Measurements from ENCODE around the gene MAP4K4. TPM values are rescaled to one million over a fixed set of nuclear protein-coding genes. Genes with fewer than 3 reads are reported as not detected.

The MAP4K4 gene
- total RNA-seq, 2 experiments from 2014 or later: 92.8 to 94.0 TPM

DNA sequence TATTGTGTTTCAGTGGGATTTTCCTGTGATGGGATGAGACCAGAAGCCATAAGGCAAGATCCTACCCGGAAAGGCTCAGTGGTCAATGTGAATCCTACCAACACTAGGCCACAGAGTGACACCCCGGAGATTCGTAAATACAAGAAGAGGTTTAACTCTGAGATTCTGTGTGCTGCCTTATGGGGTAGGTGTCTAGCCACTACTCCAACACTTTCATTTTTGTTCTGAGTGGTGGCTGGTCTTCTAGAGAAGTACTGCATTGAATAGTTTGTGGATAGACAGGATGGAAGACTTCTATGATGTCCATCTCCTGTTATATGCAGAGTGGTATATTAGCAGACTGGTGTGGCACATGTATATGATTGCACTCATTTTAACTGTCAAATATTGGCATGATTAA is 176.6 kb downstream of the MAP4K4 start:
- Mint-ChIP-seq H3K4me3 (no peak overlapping the region), H3K27me3 (no peaks in the 10 kb centered on the region), H3K9me3 (no peaks in the 10 kb centered on the region), H3K4me1 (ENCODE audit: low read depth) (no peaks in the 10 kb centered on the region), H3K27ac (no peak overlapping the region), H3K36me3 (ENCODE audit: low read depth) (peaks cover 98% of the 10 kb centered on the region)
- H3K4me3 ChIP-seq (ENCODE audit: low read length): no peak overlapping the region
- POLR2A ChIA-PET: no interaction called here
- H3K4me1 ChIP-seq (ENCODE audit: insufficient read depth, low read length): no peaks in the 10 kb centered on the region
- H3K27ac ChIP-seq (ENCODE audit: low read depth in 1 of 2, low read length in 2 of 2): no peak overlapping the region
- intact Hi-C loops (cut with DNase I, micrococcal nuclease): no loop called here
- no peaks in the 10 kb centered on the region for H3K27me3 ChIP-seq (ENCODE audit: control insufficient read depth in 1 of 2, insufficient read depth in 2 of 2, low read length in 2 of 2)
- H3K36me3 ChIP-seq (ENCODE audit: insufficient read depth, low read length): peaks cover 92% of the 10 kb centered on the region
- no peaks in the 10 kb centered on the region for H3K9me3 ChIP-seq (ENCODE audit: control insufficient read depth in 1 of 2, insufficient read depth in 1 of 2, low read length in 2 of 2)
- CTCF ChIA-PET: interaction anchor here (1.0 to 1.2 kb wide), 2 partner anchors 9 to 455 kb away, joined by 4 to 5 read pairs; no protein-coding TSS in a partner anchor
- ATAC-seq (ENCODE audit: poor library complexity): no peak
- no peak for DNase-seq
- TF ChIP-seq, protein P1, sequence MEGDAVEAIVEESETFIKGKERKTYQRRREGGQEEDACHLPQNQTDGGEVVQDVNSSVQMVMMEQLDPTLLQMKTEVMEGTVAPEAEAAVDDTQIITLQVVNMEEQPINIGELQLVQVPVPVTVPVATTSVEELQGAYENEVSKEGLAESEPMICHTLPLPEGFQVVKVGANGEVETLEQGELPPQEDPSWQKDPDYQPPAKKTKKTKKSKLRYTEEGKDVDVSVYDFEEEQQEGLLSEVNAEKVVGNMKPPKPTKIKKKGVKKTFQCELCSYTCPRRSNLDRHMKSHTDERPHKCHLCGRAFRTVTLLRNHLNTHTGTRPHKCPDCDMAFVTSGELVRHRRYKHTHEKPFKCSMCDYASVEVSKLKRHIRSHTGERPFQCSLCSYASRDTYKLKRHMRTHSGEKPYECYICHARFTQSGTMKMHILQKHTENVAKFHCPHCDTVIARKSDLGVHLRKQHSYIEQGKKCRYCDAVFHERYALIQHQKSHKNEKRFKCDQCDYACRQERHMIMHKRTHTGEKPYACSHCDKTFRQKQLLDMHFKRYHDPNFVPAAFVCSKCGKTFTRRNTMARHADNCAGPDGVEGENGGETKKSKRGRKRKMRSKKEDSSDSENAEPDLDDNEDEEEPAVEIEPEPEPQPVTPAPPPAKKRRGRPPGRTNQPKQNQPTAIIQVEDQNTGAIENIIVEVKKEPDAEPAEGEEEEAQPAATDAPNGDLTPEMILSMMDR (IDR thresholded peaks at IDR 0.05): no peak

DNA sequence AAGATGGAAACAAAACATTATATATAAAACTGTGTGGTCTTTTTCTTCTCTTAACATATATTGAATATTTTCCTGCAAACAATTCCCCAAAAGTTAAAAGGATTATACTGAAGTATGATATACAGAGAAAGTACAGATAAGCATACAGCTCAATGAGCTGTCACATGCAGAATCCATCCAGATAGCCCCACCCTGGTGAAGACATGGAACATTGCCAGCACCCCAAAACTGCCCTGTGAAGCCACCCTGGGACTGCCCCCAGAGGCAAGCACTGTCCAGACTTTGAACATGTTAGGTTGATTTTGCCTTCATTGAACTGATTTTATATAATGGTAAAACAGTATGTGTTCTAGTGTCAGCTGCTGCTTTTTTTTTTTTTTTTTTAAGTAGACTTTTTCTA is 182.0 kb downstream of the MAP4K4 start:
- DNase-seq: no peak

DNA sequence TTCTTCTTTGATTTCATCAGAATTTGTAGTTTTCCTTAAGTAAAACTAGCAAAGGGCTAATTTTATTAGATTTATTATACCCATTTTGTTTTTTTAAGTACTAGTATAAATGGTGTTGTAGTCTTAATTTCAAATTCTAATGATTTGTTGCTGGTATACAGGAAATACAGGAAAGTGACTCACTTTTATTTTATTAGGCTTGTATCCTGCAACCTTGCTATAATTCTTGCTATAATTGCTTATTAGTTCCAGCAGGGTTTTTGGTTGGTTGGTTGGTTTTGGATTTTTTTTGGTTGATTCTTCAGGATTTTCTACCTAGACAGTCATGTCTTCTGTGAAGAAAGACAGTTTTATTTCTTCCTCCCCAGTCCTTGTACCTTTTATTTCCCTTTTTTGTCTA is 183.6 kb downstream of the MAP4K4 start:
- ChIA-PET POLR2A (no interaction called here), CTCF (no interaction called here)
- peaks cover 96% of the 10 kb centered on the region for H3K36me3 Mint-ChIP-seq (ENCODE audit: low read depth)
- intact Hi-C loops (cut with DNase I, micrococcal nuclease): loop anchor here in 1 of 2 experiments (5.0 kb wide), 1 partner anchor 356 kb away; no protein-coding TSS in a partner anchor
- Histone ChIP-seq H3K4me1 (ENCODE audit: insufficient read depth, low read length) (no peaks in the 10 kb centered on the region), H3K27ac (ENCODE audit: low read depth in 1 of 2, low read length in 2 of 2) (no peak overlapping the region), H3K4me3 (ENCODE audit: low read length) (no peak overlapping the region), H3K36me3 (ENCODE audit: insufficient read depth, low read length) (peaks cover 86% of the 10 kb centered on the region), H3K9me3 (ENCODE audit: control insufficient read depth in 1 of 2, insufficient read depth in 1 of 2, low read length in 2 of 2) (no peaks in the 10 kb centered on the region), H3K27me3 (ENCODE audit: control insufficient read depth in 1 of 2, insufficient read depth in 2 of 2, low read length in 2 of 2) (no peaks in the 10 kb centered on the region)
- TF ChIP-seq, protein P1 (IDR thresholded peaks at IDR 0.05): no peak
- DNase-seq (no peak), ATAC-seq (ENCODE audit: poor library complexity) (no peak)
- H3K27ac Mint-ChIP-seq: peak overlapping the region; percentile 12
- H3K27me3 Mint-ChIP-seq: no peaks in the 10 kb centered on the region
- H3K4me3 Mint-ChIP-seq: no peak overlapping the region
- H3K9me3 Mint-ChIP-seq: no peaks in the 10 kb centered on the region
- H3K4me1 Mint-ChIP-seq (ENCODE audit: low read depth): peaks cover 5% of the 10 kb centered on the region

More for the DNA sequence above, 182.0 kb downstream of the MAP4K4 start:
- Mint-ChIP-seq H3K4me3 (no peak overlapping the region), H3K9me3 (no peaks in the 10 kb centered on the region), H3K27ac (peak overlapping the region; percentile 16), H3K4me1 (ENCODE audit: low read depth) (peaks cover 5% of the 10 kb centered on the region), H3K36me3 (ENCODE audit: low read depth) (peaks cover 97% of the 10 kb centered on the region), H3K27me3 (no peaks in the 10 kb centered on the region)
- ChIA-PET CTCF (interaction anchor here (0.6 kb wide), 1 partner anchor 461 kb away, joined by 3 read pairs; no protein-coding TSS in a partner anchor), POLR2A (no interaction called here)
- intact Hi-C loops (cut with DNase I, micrococcal nuclease): no loop called here
- H3K4me1 ChIP-seq (ENCODE audit: insufficient read depth, low read length): no peaks in the 10 kb centered on the region
- TF ChIP-seq, protein P1 (IDR thresholded peaks at IDR 0.05): no peak
- no peak overlapping the region for H3K4me3 ChIP-seq (ENCODE audit: low read length)
- H3K9me3 ChIP-seq (ENCODE audit: control insufficient read depth in 1 of 2, insufficient read depth in 1 of 2, low read length in 2 of 2): no peaks in the 10 kb centered on the region
- H3K27ac ChIP-seq (ENCODE audit: low read depth in 1 of 2, low read length in 2 of 2): no peak overlapping the region
- no peaks in the 10 kb centered on the region for H3K27me3 ChIP-seq (ENCODE audit: control insufficient read depth in 1 of 2, insufficient read depth in 2 of 2, low read length in 2 of 2)
- ATAC-seq (ENCODE audit: poor library complexity): no peak
- H3K36me3 ChIP-seq (ENCODE audit: insufficient read depth, low read length): peaks cover 86% of the 10 kb centered on the region

All from CD4-positive, alpha-beta T cell (primary cell).